Activated gamma-delta T cell treated with anti-CD3 and anti-CD28 coated beads, Interleukin-2, amount 50 U/mL, for 16 hours (primary cell): Measurements from ENCODE around the gene SBDS.

ENCODE experiments used
- DNase-seq: peaks from one replicate; pipeline ENCODE4 v3.0.0-alpha.2; 2020; ENCODE audit warnings: low read depth

The SBDS gene

GRCh38 chr7:66937940-66938339, 57.4 kb downstream of the SBDS start:
- no peak for DNase-seq
